ENCODE data around the gene GUCY1A1. TPM values are rescaled to one million over a fixed set of nuclear protein-coding genes. Genes with fewer than 3 reads are reported as not detected.

The GUCY1A1 gene
- total RNA-seq, 1 experiment from 2014 or later, result not detected

- no peak overlapping the region for H2AFZ ChIP-seq (ENCODE audit: low read depth, low read length, poor library complexity, severe bottlenecking)
- H3K4me1 ChIP-seq (ENCODE audit: control insufficient read depth in 1 of 2, insufficient read depth in 2 of 2, low read length in 2 of 2), result no peaks in the 10 kb centered on the region
- ChIA-PET RAD21 (ENCODE audit: low non-redundant PET in 1 of 2, low total read pairs in 2 of 2, uncharacterized antibody in 2 of 2, unreplicated experiment in 2 of 2) (no interaction called here), CTCF (no interaction called here), POLR2A (no interaction called here)
- no peak overlapping the region for H3K27ac ChIP-seq (ENCODE audit: low read depth, low read length)
- intact Hi-C loops (cut with micrococcal nuclease), result no loop called here
- H4K20me1 ChIP-seq (ENCODE audit: insufficient read depth), result no peaks in the 10 kb centered on the region
- no peaks in the 10 kb centered on the region for H3K27me3 ChIP-seq (ENCODE audit: insufficient read depth, low read length)
- no peak overlapping the region for H3K4me2 ChIP-seq (ENCODE audit: low read length)
- no peaks in the 10 kb centered on the region for H3K9me2 ChIP-seq (ENCODE audit: insufficient read depth)
- no peaks in the 10 kb centered on the region for H3K36me3 ChIP-seq (ENCODE audit: control insufficient read depth in 1 of 2, insufficient read depth in 2 of 2, low read length in 2 of 2)
- no peak for TF ChIP-seq CEBPB (IDR thresholded peaks at IDR 0.05; ENCODE audit: low read depth)
- no peak for TF ChIP-seq FOSL1 (IDR thresholded peaks at IDR 0.05; ENCODE audit: low read depth)
- TF ChIP-seq CBX3 (IDR thresholded peaks at IDR 0.05; ENCODE audit: low read depth), result no peak
- TF ChIP-seq CTCF (IDR thresholded peaks at IDR 0.05 in 2 of 3, conservative IDR thresholded peaks at IDR 0.05 in 1 of 3; ENCODE audit: borderline replicate concordance in 1 of 3, insufficient read depth in 1 of 3, low read depth in 2 of 3, low read length in 2 of 3), result no peak
- no peak for TF ChIP-seq EZH2phosphoT487 (IDR thresholded peaks at IDR 0.05; ENCODE audit: borderline replicate concordance)
- no peak for TF ChIP-seq SRF (IDR thresholded peaks at IDR 0.05; ENCODE audit: low read depth)
- no peak for TF ChIP-seq EZH2 (IDR thresholded peaks at IDR 0.05)
- no peak for TF ChIP-seq SP1 (IDR thresholded peaks at IDR 0.05; ENCODE audit: low read depth)
- TF ChIP-seq RAD21 (IDR thresholded peaks at IDR 0.05; ENCODE audit: low read depth), result no peak
- no peak for TF ChIP-seq EGR1 (IDR thresholded peaks at IDR 0.05; ENCODE audit: low read depth)
- TF ChIP-seq ZFX (IDR thresholded peaks at IDR 0.05), result no peak
- TF ChIP-seq MAX (IDR thresholded peaks at IDR 0.05), result no peak
- ATAC-seq, result no peak
- H3K4me3 ChIP-seq (replicated peaks in 1 of 2; ENCODE audit: low read depth in 1 of 2, low read length in 2 of 2), result no peak overlapping the region
- no TSS peak for BruUV-seq (replicated peaks)
- no peaks in the 10 kb centered on the region for H3K79me2 ChIP-seq (ENCODE audit: insufficient read depth, low read length)
- no peaks in the 10 kb centered on the region for H3K9me3 ChIP-seq (ENCODE audit: control insufficient read depth in 1 of 2, insufficient read depth in 1 of 2, low read depth in 1 of 2, low read length in 2 of 2)
- no peak overlapping the region for H3K9ac ChIP-seq (ENCODE audit: low read length)
- DNase-seq (ENCODE audit: low read depth, low spot score), result no peak
These were observed 81.4 kb downstream of the GUCY1A1 start for GRCh38 chr4:155748039-155748438.

Data from HCT116 (cell line).